GM18909 (cell line): ENCODE results near the gene GGA1.
A peak's percentile ranks its signal among the peaks of the same experiment; 100 is the strongest.

Experiments
- ATAC-seq: cut with Tn5 transposase; IDR thresholded peaks from one replicate; pipeline ENCODE4 v1.9.1; 2021; ENCODE audit warnings: mild to moderate bottlenecking; ENCODE audit not compliant: unreplicated experiment, poor library complexity

GGA1 gene

DNA sequence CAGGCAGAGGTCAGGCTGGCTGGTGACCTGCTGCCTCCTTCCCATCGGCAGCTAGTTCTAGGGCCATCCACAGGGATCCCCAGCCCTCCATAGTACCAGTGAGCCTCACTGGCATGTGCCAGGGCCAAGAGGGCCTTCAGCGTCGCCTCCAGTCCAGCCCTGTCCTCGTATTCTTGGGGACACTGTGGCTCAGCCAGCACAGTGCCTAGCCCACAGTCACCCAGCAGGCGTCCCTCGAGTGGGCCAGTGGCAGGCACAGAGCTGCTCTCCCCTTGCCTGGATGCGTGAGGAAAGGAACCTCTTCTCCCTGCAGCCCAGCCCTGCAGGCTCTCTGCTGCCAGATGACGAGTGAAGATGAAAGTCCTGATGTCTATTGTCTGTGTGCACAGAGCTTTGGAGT, 20.2 kb downstream of the GGA1 start:
- ATAC-seq: no peak

DNA sequence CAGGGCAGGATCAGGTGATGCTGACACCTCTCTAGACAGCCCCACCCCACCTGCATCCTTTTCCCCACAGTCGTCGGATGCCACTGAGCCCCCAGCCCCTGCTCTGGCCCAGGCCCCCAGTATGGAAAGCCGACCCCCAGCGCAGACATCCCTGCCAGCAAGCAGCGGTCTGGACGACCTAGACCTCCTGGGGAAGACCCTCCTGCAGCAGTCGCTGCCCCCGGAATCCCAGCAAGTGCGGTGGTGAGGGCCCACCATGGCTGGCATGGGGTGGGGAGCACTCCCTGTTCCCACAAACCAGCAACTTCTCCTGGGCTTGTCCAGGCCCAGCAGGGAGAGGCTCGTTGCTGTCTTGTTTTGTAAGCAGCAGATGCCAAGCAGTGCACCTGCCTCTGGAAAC, 21.3 kb downstream of the GGA1 start:
- ATAC-seq: no peak

DNA sequence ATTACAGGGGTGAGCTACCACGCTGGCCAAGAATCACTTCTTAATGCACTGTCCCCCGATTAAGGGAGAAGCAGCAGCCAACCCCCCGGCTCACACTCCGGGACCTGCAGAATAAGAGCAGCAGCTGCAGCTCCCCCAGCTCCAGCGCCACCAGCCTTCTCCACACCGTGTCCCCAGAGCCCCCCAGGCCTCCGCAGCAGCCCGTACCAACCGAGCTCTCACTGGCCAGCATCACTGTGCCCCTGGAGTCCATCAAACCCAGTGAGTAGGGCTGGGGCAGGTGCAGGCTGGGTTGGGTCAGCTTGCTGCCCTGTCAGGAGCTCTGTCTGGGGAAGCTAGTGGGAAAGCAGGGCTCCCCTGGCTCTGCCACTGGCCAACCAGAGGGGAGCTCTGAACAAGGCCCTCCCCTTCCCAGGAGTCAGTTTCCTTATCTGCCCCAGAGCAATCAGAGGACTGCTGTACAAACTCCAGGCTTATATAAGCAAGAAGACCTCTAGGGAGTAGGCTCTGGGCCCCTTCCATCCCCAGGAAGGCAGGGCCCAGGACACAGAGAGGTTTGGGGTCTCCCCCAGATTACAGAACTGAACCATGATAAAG, 22.3 kb downstream of the GGA1 start:
- ATAC-seq: no peak

DNA sequence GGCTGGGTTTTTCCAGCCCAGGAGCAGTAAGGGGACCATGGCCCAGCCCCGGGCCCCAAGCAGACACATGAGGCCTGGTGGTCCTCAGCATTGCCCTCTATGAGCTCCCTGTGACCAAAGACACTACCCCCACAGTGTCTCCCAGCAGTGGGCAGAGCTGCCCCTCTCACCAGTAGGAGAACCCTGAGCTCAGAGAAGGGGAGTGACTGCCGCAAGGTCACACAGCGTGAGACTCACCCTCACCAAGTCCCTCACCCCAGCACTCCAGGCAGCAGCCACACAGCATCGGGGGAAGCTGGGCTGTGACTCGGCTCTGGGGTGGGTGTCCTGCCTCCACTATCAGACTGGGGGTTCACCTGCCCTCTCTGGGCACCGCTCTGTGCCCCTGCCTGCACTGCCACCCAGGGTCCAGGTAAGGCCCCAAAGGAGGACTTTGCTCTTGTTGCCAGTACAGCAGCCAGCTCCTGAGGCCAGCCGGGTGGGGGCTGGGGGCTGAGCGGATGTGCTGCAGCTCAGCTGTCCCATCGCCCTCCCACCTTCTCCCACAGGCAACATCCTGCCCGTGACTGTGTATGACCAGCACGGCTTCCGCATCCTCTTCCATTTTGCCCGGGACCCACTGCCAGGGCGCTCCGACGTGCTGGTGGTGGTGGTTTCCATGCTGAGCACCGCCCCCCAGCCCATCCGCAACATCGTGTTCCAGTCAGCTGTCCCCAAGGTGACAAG, 23.0 kb downstream of the GGA1 start:
- no peak for ATAC-seq

DNA sequence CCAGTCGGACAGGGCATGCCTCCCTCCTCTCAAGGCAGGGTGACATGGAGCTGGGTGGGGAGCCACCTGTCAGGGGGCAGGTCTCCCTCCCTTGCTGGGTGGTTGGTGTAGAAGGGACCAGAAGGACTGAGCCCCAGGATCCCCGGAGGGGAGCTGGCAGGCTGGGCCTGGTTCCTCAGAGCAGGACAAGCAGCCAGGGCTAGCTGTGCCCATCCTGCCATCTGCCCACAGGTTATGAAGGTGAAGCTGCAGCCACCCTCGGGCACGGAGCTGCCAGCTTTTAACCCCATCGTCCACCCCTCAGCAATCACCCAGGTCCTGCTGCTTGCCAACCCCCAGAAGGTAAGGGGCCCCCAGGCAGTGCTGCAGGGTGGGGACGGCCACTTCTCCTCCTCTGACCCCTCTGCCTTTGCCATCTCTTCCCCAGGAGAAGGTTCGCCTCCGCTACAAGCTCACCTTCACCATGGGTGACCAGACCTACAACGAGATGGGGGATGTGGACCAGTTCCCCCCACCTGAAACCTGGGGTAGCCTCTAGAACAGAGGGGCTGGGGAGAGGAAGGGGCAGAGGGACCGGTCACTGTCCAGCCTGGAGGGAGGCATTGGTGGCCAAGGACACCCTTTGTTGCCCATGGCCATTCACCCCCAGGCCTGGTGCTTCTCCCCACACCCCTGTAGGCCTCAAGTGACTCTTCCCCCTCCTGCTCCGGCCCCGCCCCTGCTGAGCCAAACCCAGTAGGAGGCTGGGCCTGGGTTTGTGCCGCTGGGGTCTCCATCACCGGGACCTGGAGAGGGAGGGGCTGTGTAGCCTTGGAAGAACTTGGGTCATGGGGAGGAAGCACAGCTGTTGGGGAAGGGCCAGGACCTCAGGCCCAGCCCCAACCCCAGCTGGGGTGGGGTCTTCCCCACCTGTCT, 23.8 kb downstream of the GGA1 start:
- peak; percentile 18 for ATAC-seq

DNA sequence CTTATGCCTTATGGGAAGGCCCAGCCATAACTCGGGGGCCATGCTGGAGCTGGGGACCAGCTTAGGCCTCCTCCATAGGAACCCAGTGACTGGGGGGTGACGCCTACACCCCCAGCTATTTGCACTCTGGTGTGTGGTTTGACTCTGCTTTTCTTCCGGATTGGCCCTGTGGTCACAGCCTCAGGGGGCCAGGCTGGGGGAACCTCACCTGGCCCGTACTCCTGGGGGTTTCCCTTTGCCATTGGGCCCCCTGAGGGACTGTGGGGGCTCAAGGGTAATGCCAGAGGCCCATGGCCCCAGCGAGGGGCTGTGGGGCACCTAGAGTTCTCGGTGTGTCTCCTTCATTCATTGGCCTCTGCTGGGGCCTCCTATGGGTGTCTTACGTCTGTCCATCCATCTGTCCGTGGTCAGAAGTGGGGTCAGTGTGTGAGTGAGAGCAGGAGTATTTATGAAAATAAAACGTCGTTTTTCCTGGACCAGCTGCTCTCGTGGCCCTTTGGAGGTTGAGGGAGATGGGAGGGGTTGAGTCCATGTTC, 24.5 kb downstream of the GGA1 start:
- ATAC-seq: peak; percentile 65

DNA sequence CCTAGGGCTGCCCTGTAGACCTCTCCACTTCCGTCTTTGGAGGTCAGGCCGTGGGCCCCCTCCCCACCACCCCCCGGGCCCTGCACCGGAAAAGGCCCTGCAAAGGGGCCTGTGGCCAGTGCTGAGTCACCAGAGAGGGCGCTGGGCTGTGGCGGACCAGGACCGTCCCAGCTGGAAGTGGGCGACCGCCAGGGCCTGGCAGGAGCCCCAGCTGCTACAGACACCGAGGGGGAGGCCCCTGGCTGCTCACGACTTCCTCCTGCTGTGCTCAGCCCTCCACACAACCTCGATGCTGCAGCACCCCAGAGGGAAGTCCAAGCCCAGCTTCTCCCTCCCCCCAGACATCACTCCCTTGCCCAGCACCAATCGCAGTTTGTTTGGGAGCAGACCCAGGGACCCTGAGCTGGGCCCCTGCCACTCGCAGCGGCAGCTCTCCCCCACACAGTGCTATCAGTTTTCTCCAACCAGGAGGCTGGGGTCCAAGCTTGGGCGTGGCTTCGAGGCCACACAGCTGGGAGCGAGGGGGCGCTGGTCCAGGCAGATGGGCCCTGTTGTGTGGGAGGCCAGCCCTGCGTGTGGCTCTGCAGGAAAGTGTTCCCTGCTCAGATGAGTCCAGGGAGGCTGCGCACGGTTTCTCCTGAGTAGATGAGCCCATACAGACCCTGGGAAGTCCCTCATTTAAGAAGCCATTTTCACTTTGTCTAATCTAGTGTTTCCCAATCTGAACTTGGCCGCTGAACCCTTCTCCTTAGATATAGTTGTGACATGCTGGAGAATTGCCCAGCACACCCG, 25.2 kb downstream of the GGA1 start:
- peak; percentile 58 for ATAC-seq

DNA sequence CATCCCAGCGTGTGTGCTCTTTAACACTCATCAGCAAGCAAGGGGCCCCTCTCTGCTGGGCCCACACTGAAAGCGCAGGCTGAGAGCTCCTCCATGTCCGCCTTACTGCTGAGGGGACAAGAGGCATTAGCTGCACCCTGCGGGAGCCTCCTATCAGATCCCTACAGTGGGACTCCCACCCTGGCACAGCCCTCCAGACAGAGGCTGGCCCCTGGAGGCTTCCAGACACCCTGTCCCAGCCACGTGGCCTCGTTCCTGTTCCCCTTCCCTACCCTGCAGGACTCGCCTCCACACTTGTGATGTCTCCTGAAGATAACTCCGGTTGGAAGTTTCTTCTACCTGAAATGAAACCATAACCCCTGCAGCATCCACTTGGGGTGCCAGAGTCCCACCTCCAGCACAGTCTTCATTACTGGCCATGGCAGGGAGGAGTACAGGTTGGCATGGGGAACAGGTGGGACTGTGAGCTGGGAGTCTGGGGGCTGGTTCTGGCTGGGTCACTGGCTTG, 25.8 kb downstream of the GGA1 start:
- no peak for ATAC-seq

DNA sequence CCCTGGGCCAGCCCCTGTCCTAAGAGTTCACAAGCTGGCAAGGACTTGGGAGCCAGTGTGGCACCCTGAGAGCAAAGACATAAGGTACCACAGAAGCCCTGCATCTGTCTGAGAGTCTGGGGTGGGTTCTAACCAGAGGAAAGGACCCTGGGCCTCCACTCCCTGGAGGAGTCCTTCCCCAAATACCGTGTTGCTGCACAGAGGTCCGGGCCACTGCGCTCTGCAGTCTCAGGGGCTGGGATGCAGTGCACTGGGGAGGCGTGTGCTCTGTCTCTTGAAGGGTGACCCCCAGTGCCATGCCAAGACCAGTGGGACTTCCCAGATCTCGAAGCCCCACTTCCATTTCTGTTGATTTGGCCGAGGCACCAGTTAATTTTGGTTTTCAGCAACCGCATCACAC, 26.5 kb downstream of the GGA1 start:
- ATAC-seq: no peak

DNA sequence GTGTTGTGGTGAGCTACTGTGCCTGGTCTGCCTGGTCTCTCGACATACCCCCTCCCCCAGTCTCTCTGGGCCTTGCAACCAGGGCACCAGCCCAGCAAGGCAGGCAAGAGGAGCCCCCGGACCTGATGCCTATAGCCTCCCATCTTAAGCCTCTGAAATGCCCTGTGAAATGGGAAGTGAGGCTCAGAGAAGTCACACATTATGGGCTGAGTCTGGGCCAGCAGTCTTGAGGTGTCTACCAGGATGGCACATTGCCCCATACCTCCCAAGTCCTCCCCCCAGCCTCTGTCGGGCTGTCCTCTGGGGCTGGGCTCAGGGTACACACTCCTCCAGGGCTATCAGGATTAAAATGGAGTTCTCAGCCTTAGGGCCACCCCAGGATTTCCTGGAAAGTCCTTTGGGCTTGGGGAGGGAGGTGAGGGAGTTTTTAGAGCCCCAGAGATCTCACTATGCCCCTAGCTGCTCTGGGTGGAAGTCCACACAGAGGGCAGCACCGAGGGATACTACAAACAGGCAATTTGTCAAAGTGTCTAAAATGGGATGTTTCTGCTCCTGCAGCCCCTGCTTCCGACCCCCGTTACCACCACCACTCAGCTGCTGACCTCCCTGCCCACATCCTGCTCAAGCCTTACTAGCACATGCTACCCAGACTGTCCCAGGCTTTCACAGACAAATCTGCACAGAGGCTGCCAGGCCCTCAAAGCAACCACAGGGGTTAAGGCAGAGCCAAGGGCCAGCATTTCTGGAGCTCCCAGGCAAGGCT, 27.7 kb downstream of the GGA1 start:
- ATAC-seq: no peak

DNA sequence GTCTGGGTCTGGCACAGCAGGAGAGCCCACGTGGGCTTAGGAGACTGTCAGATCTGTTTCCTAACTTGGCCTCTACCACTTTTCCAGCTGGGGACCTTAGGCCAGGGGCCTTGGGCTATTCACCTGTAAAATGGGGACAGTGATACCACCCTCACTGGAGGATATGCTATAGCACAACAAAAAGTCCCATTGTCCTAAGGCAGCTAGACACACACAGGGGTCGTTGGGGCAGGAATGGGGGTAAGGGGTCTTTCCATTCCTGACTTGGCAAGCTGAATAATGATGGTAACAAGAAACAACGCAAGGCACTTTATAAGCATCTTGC, 28.3 kb downstream of the GGA1 start:
- no peak for ATAC-seq

DNA sequence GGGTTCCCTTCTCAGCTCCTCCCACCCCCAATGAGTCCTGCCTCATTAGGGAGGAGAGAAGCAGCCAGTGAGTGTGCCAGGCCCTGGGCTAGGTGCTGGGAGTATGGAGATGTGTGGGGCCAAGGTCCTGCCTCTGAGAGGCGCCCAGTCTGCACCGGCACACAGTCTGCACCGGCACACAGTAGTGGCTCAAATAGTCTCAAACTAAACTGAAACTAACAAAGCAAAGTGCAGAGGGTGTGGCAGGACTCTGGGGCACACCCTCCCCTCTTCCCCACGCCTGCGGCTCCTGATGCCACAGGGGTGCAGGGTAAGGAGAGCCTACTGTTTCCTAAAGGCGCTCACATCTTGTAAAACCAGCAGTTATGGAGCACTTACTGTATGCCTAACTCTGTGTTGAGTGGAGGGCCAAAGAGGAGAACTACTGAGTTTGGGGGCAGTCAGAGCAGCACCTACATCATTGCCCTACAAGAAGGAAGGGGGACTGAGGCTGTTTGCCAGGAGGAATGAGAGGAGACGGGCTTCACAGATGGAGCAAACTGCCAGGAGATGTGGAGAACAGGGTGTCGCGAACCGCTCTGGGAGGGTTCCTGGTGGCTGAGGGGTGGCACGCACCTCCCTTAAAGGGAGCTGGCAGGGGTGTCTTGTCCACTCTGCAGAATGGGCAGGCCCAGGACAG, 29.9 kb downstream of the GGA1 start:
- no peak for ATAC-seq

DNA sequence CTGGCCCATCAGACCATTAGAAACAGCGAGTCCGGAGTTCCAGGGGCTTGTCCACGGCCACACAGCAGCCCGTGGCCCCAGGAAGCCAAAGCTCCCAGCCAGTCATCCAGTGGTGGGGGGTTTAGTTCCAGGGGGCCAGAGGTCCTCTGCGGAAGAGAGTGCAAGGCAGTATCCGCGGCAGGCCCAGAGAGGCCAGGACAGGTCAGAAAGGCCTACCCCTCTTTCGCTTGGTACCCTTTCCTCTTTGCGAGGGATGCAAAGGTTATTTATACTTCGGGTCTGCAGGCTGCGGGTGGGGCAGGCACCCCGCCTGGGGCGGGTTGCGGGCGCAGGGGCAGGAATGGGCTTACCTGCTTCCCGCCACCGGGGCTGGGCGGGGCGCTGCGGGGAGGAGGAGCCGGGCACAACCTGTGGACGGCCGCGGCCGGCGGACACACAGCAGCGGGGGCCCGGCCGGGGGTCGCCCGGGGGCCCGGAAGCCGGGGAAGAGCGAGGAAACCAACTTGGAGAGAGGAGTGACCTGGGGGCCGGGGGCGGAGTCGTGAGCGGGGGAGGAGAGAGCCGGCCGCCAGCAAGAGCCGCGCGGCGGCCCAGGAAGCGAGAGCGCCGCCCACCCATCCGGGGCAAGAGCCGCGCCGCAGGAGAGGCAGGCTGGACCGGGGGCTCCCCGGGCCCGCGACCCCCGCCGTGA, 30.6 kb downstream of the GGA1 start, which contains the start of gene SH3BP1:
Gene SH3BP1 (plus strand): TSS at position 600 of the 691 bp plus-strand sequence. CDS start 119 bp downstream, outside the sequence.
- no peak for ATAC-seq

DNA sequence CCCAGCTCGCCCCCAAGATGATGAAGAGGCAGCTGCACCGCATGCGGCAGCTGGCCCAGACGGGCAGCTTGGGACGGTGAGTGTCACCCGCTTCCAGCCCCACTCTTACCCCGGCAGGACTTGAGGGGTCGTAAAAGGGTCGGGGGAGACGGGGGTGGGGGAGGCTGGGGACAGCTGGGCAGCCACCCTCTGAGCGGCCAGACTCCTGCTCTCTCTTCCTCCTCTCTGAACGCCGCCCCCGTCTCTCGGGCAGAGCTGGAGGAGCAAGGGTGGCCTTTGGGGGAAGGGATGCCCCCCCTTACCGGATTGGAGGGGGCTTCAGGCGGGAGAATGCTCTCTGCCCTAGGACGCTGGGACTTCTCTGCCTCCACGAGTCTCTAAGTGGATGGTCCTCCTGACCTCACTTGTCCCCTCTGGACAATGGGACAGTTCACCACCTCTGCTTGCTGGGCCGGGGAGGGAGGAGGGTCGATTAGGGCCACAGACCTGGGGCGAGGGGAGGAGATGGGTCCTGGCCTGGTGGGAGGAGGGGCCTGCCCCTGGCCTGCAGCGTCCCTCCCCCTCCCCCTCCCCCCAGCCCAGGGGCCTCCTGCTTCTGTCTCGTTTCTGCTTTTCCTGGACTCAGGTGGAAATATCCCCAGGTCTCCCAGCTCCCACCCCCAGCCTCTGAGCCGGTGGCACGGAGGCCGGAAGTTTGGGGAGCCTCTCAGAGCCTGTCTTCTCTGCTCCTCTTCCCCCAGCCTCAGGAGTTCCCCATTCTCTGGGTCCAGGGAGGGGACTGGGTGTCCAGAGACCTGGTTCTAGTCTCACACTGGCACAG, 31.3 kb downstream of the GGA1 start:
- ATAC-seq: no peak

DNA sequence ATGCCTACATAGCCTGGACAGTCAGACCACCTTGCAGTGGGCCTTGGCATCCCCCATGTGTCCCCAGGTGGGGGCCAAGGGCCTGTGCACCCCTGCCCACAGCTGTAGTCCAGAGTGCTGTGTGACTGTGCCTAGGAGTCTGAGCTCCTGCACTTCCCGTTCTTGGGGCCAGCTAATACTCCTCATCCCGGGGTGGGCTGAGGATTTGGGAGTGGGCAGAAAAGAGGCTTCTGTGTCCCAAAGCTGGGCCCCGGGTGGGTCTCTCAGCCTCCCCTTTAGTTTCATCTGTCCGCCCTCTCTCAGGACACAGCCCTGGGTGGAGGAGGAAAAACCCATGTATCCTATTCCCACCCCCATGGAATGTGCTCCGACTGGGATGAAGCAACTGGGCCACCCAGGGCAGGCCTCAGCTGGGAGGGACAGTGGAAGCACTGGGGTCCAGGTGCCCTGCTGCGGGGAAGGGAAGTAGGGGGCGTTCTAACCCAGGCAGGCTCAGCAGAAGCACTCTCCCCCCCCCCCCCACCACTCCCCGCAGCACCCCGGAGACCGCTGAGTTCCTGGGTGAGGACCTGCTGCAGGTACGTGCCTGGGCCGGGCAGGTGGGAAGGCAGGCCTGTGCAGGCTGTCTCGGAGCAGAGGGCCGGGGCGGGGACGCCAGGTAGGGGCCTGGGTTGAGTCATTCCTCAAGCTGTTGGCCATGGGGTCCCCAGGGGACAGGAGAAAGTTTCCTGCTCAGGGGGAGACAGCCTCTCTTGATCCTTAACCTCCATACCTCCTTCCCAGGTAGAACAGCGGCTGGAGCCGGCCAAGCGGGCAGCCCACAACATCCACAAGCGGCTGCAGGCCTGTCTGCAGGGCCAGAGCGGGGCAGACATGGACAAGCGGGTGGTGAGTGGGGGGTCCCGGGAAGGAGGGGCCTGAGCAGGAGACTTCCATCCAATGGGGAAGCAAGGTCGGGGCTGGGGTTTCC, 32.2 kb downstream of the GGA1 start:
- no peak for ATAC-seq

DNA sequence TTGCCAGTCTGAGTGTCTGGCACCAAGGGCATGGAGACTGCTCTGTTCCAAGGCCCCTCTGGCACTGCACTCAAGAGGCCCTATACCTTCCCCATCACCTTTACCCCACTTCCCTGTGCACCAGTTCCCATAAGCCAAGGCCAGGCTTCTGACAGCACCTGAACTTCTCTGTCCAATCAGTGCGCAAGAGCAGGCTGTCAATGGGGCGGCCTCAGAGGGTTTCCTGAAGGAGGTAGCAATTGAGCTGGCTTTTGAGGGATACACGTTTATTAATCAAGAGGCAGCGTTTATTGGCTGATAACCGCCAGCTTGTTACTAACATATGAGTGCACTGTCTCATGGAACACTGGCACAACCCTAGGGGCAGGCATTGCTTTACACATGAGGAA, 32.9 kb downstream of the GGA1 start:
- no peak for ATAC-seq
